Pericardium fibroblast (primary cell): Measurements from ENCODE around the gene AAMP. TPM values are rescaled to one million over a fixed set of nuclear protein-coding genes. Genes with fewer than 3 reads are reported as not detected.

ENCODE experiments used
- total RNA-seq: library from RNA; depleted of rRNA; stranded (reverse); fragments of >200 nt; gene quantifications from 2 replicates; pipeline ENCODE4 v1.2.3, GENCODE V29; 2015

The AAMP gene, protein sequence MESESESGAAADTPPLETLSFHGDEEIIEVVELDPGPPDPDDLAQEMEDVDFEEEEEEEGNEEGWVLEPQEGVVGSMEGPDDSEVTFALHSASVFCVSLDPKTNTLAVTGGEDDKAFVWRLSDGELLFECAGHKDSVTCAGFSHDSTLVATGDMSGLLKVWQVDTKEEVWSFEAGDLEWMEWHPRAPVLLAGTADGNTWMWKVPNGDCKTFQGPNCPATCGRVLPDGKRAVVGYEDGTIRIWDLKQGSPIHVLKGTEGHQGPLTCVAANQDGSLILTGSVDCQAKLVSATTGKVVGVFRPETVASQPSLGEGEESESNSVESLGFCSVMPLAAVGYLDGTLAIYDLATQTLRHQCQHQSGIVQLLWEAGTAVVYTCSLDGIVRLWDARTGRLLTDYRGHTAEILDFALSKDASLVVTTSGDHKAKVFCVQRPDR
- total RNA-seq, result 87.8 and 112 TPM in 2 replicates

DNA sequence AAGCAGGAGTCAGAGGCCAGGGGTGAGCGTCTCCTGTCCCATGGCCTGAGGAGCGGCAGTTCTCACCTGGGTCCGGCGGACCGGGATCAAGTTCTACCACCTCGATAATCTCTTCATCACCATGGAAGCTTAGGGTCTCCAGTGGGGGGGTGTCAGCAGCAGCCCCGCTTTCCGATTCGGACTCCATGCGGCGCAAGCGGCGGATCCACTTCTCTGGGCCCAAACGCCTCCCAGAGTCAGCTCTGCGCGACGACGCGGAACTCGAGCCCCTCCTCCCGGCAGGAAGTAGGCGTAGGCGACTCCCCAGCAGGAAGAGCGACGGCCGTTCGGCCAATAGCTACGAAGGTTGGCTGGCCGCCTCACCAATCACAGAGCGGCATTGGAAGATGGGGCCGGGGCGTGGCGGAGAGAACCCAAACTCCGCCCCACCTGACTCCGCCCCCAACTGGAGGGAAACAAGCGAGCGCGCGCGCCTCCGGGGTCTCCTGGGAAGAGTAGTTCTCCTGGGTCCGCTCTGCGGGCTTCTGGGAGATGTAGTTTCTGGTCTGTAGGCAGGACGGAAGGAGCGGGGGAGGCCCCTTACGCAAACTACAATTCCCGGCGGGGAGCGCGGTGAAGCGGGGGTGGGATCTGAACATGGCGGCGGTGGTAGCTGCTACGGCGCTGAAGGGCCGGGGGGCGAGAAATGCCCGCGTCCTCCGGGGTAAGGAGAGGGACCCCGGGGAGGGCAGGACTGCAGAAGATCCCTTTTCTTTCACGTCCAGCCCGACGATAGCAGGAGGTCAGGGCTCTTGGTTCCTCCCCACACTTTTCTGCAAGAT, at the start of gene AAMP, which contains the start of gene PNKD:
Gene AAMP (minus strand): TSS at position 238 of the 821 bp plus-strand sequence. CDS start 51 bp downstream, at position 187.
Gene PNKD (plus strand): TSS at position 620 of the 821 bp plus-strand sequence. CDS start 17 bp downstream, at position 637.

DNA sequence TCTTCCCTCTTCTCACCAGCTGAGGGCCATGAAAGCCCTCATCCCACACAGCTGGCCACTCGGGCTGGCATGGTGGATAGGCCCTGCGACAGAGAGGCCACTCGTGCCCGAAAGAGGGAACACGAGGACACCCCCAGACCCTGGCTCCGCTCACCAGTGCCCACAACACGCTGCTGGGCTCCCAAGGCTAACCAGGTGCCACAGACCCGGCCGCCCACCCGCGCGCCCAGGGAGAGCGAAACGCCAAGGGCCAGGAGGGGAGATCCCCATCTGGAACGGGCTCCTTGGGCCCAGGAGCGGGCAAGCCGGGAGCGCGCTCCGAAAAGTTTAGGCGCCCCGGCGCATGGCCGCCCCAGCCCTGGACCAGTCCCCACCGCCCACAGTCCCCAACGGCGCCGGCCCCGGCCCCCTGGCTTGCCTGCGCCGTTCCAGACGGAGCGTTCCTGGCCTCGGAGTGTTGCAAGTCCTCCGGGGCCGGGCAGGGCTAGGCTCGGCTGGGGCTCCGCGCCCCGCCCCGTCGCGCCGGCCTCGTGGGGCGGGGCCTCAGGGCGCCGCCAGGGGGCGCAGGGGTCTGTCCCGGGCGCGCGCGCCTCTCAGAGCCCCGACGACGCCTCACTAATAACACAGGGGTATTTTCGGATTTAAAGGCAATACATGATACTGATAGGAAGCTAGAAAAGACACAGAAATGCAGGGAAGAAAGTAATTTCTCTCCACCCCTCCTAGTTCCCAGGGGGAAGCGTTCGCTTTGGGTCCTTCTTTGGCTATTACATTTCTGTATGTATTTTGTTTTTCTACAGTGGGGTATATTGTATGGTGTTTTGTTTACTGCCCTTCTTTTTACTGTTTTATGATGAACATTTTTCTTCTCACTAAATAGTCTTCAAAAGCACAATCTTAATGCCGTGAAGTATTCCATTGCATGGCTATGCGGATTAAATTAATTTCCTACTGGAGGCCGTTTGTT, 22.4 kb upstream of the AAMP start, which contains the start of gene TMBIM1:
Gene TMBIM1 (minus strand): TSS at position 456 of the 967 bp plus-strand sequence. CDS start 10,362 bp downstream, outside the sequence.

DNA sequence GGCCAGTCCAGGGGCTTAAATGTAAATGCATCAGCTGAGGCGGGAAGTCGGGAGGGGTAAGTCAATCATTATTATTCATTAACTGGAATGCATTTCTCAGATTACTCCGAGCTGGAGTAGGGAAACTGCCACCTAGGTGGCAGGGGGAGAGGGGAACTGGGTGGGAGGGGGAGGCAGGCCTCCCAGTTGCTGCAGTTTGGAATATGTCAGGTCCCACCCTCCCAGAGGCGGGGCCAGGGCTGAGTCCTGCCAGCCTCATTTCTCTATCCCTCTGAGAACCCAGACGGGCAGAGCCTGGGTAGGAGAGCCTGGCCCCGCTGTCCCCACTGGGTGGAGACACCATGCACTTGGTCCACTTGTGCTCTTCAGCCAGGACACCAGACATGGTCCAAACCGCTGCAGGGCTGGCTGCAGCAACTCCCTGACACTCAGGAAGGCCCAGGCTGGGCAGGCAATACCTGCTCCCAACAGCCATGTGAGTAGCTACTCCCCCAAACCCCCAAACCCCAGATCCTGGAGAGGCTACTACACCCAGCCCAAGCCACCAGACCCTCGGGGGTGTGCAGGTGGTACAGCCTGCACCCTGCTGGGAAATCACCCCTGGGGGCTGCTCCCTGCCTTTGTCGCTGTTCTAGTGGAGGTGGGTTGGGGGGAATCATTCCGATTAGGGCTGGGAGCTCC, 9.1 kb downstream of the AAMP start, which contains the start of gene GPBAR1:
Gene GPBAR1 (plus strand): TSS at position 274 of the 681 bp plus-strand sequence. CDS start 1,710 bp downstream, outside the sequence.

DNA sequence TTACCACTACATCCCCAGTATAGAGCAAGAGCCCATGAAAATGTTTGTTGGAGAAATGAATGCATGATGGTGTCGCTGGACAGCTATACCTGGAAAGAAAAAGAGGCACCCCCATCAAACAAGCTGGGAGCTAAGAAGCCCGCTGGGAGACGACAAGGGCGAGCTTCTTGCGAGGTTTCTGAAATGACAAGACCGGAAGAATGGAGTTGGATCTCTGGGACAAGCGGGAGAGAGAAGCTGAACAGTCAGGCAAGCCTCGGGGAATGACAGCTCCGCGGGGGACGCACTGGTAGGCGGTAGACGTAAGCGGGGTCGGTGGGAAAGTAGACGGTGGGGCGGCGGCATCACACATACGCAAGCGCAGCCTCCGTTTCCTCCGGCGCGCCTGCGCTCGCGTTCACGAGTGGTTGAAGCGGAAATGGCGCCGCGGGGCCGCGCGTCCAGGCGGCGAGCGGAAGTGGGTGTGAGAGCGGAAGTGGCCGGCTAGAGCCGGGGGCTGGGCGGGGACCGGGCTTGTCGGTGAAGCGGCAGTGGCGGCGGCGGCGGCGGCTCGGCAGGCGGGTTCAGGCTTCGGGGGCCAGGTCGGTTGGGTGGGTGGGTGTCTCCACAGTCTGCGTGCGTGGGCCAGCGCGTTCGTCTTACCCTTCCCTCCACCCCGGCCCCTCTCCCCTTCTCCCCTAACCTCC, 53.1 kb downstream of the AAMP start, which contains the start of gene ARPC2:
Gene ARPC2 (plus strand): TSS at position 516 of the 686 bp plus-strand sequence. CDS start 282 bp downstream, outside the sequence.

Other genes with a start within 250 kb of the AAMP start
- gene RUFY4, start 200.9 kb downstream of the AAMP start, total RNA-seq, result not detected in 2 replicates
- not detected in 2 replicates for gene CXCR2, start 144.1 kb downstream of the AAMP start, total RNA-seq
- gene CXCR1, start 103.2 kb downstream of the AAMP start, total RNA-seq, result not detected in 2 replicates
- 230 and 471 TPM in 2 replicates for gene ARPC2, start 52.9 kb downstream of the AAMP start, total RNA-seq
- gene GPBAR1, start 9.1 kb downstream of the AAMP start, total RNA-seq, result 0.47 TPM in 1 of 2 replicates, not detected in the other
- 45.0 and 64.1 TPM in 2 replicates for gene PNKD, start 382 bp upstream of the AAMP start, total RNA-seq
- gene TMBIM1, start 22.4 kb upstream of the AAMP start, total RNA-seq, result 121 and 180 TPM in 2 replicates
- not detected in 2 replicates for gene CATIP, start 86.7 kb upstream of the AAMP start, total RNA-seq
- 0.26 and 0.35 TPM in 2 replicates for gene SLC11A1, start 112.1 kb upstream of the AAMP start, total RNA-seq
- gene CTDSP1, start 129.7 kb upstream of the AAMP start, total RNA-seq, result 69.6 and 90.4 TPM in 2 replicates
- gene VIL1, start 149.0 kb upstream of the AAMP start, total RNA-seq, result not detected in 2 replicates